Upper lobe of left lung (tissue), 4 donors: ENCODE data around the gene STARD9.

ENCODE experiments used
- CTCF ChIP-seq, 6 experiments: fragments of 450-650 bp in 4 of 6; fragments of 200-600 bp in 2 of 6; sonication (generic) in 2 of 6; IDR thresholded peaks; one replicate each; pipeline ENCODE4 v1.5.1; 2016 to 2019; ENCODE audit warnings: antibody characterized with exemption in 6 of 6
- POLR2A ChIP-seq, 4 donors: fragments of 450-650 bp; IDR thresholded peaks; one replicate each; pipeline ENCODE4 v1.5.1; 2016 to 2017; ENCODE audit warnings: antibody characterized with exemption in 4 of 4, mild to moderate bottlenecking in 2 of 4

DNA sequence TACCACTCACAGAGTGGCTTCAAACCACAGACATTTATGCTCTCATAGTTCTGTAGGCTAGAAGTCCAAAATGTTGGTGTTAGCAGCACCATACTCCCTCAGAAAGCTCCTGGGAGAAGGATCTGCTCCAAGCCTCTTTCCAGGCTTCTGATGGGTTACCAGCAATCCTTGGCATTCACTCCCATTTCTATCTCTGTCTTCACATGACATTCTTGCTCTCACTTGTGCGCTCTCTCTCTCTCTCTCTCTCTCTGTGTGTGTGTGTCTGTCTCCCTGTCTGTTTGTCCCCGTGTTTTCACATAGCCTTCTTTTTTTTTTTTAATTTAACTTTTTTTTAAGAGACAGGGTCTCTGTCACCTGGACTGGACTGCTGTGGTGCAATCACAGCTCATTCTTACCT, 135.3 kb downstream of the STARD9 start:
- TF ChIP-seq CTCF (IDR thresholded peaks at IDR 0.05) (no peak), POLR2A (IDR thresholded peaks at IDR 0.05) (no peak)
